HepG2 (cell line): ENCODE data around the gene TGM5. TPM values are rescaled to one million over a fixed set of nuclear protein-coding genes. Genes with fewer than 3 reads are reported as not detected.

Source experiments
- ATF7-NPFF ChIP-seq: sonication (generic); formaldehyde crosslinking; IDR thresholded peaks from 2 replicates; pipeline ENCODE4 v1.8.1; 2023; ENCODE audit warnings: mild to moderate bottlenecking, low read depth, missing genetic modification reagents, moderate library complexity
- FIP1L1 ChIP-seq: fragments of 200-400 bp; formaldehyde crosslinking; IDR thresholded peaks from 2 replicates; pipeline ENCODE4 v1.6.1; 2018; ENCODE audit warnings: low read depth, mild to moderate bottlenecking, low read length, moderate library complexity, borderline replicate concordance; ENCODE audit not compliant: insufficient read depth
- GPN1 ChIP-seq: sonication (generic); formaldehyde crosslinking; IDR thresholded peaks from 2 replicates; pipeline ENCODE4 v1.5.1; 2020; ENCODE audit warnings: missing genetic modification reagents, borderline replicate concordance
- KLF11 ChIP-seq: IDR thresholded peaks from 2 replicates; pipeline ENCODE4 v1.6.1; 2016; ENCODE audit warnings: missing compliant biosample characterization
- MEF2D ChIP-seq: sonication (generic); formaldehyde crosslinking; IDR thresholded peaks from 2 replicates; pipeline ENCODE4 v1.5.1; 2020; ENCODE audit warnings: mild to moderate bottlenecking, missing genetic modification reagents
- MIER3 ChIP-seq: IDR thresholded peaks from 2 replicates; pipeline ENCODE4 v1.6.1; 2016; ENCODE audit warnings: missing compliant biosample characterization, borderline replicate concordance
- NFKB2 ChIP-seq: sonication (generic); formaldehyde crosslinking; IDR thresholded peaks from 2 replicates; pipeline ENCODE4 v1.4.0; 2020; ENCODE audit warnings: missing genetic modification reagents, borderline replicate concordance
- PCBP1 ChIP-seq: fragments of 200-400 bp; formaldehyde crosslinking; IDR thresholded peaks from 2 replicates; pipeline ENCODE4 v1.6.1; 2017; ENCODE audit warnings: mild to moderate bottlenecking, low read depth, low read length, borderline replicate concordance
- RAD51 ChIP-seq: fragments of 450-650 bp; IDR thresholded peaks from 2 replicates; pipeline ENCODE4 v1.6.1; 2016; ENCODE audit warnings: borderline replicate concordance
- SIN3A ChIP-seq: IDR thresholded peaks from 2 replicates; pipeline ENCODE4 v1.6.1; 2011; ENCODE audit warnings: low read depth, mild to moderate bottlenecking, control low read depth, low read length, borderline replicate concordance
- SP4 ChIP-seq: sonication (generic); formaldehyde crosslinking; IDR thresholded peaks from 2 replicates; pipeline ENCODE4 v1.8.1; 2023; ENCODE audit warnings: mild to moderate bottlenecking, missing genetic modification reagents
- TBX3 ChIP-seq: fragments of 450-650 bp; IDR thresholded peaks from 2 replicates; pipeline ENCODE4 v1.6.1; 2017; ENCODE audit warnings: antibody characterized with exemption, mild to moderate bottlenecking, inconsistent platforms, borderline replicate concordance
- TCF7 ChIP-seq: sonication (generic); IDR thresholded peaks from 2 replicates; pipeline ENCODE4 v1.6.1; 2016; ENCODE audit warnings: antibody characterized with exemption, low read depth
- THAP9 ChIP-seq: sonication (generic); formaldehyde crosslinking; IDR thresholded peaks from 2 replicates; pipeline ENCODE4; 2020; ENCODE audit warnings: missing genetic modification reagents, mild to moderate bottlenecking, borderline replicate concordance
- ZBTB7B ChIP-seq: sonication (generic); formaldehyde crosslinking; IDR thresholded peaks from 2 replicates; pipeline ENCODE4 v1.4.0; 2020; ENCODE audit warnings: missing genetic modification reagents
- ZNF530 ChIP-seq: sonication (generic); formaldehyde crosslinking; IDR thresholded peaks from 2 replicates; pipeline ENCODE4 v1.5.0; 2020; ENCODE audit warnings: low read depth, mild to moderate bottlenecking, missing genetic modification reagents
- ZNF552 ChIP-seq: sonication (generic); formaldehyde crosslinking; IDR thresholded peaks from 2 replicates; pipeline ENCODE4 v1.9.0; 2022; ENCODE audit warnings: missing genetic modification reagents, mild to moderate bottlenecking, borderline replicate concordance
- ZNF7 ChIP-seq: IDR thresholded peaks from 2 replicates; pipeline ENCODE4 v1.6.1; 2016; ENCODE audit warnings: missing biosample characterization, missing genetic modification reagents
- ZNF747 ChIP-seq: sonication (generic); formaldehyde crosslinking; IDR thresholded peaks from 2 replicates; pipeline ENCODE4 v1.8.1; 2023; ENCODE audit warnings: missing genetic modification reagents, mild to moderate bottlenecking, borderline replicate concordance
- ZNF781 ChIP-seq: sonication (generic); formaldehyde crosslinking; IDR thresholded peaks from 2 replicates; pipeline ENCODE4 v1.5.1; 2020; ENCODE audit warnings: borderline replicate concordance, mild to moderate bottlenecking, missing genetic modification reagents; ENCODE audit errors: not compliant biosample characterization
- polyA plus RNA-seq, 8 experiments: library from polyadenylated mRNA; depleted of rRNA in 3 of 8; stranded (reverse) in 7 of 8; unstranded in 1 of 8; fragments of >200 nt; fragmentation: Illumina TruSeq in 4 of 8; extraction: Trizol in 4 of 8; gene quantifications; 2 replicates each; pipeline versions ENCODE4 v1.2.1 to v1.2.3, GENCODE V29; 2011 to 2016; ENCODE audit warnings: low read depth in 4 of 8, missing spikeins in 1 of 8, mixed read lengths in 1 of 8; ENCODE audit not compliant: insufficient read depth in 1 of 8
- total RNA-seq, 5 experiments: library from RNA; depleted of rRNA; stranded (reverse); fragments of >200 nt; fragmentation: Illumina TruSeq; extraction: Trizol; gene quantifications; 2 replicates each; pipeline ENCODE4 v1.2.3, GENCODE V29; 2016; ENCODE audit warnings: low read depth in 1 of 5
- TF ChIP-seq, protein P1 (sequence below): sonication (generic); formaldehyde crosslinking; IDR thresholded peaks from 2 replicates; pipeline ENCODE4 v1.4.0; 2020; ENCODE audit warnings: mild to moderate bottlenecking, missing genetic modification reagents
- TF ChIP-seq, protein P2 (sequence below): sonication (generic); formaldehyde crosslinking; IDR thresholded peaks from 2 replicates; pipeline ENCODE4 v1.4.0; 2020; ENCODE audit warnings: missing genetic modification reagents

Gene TGM5
- total and polyA plus RNA-seq, 2 of the 13 experiments (the other 11 are each of a cell fraction or from before 2014, with no cell fraction given): 0.18 to 0.65 TPM

DNA sequence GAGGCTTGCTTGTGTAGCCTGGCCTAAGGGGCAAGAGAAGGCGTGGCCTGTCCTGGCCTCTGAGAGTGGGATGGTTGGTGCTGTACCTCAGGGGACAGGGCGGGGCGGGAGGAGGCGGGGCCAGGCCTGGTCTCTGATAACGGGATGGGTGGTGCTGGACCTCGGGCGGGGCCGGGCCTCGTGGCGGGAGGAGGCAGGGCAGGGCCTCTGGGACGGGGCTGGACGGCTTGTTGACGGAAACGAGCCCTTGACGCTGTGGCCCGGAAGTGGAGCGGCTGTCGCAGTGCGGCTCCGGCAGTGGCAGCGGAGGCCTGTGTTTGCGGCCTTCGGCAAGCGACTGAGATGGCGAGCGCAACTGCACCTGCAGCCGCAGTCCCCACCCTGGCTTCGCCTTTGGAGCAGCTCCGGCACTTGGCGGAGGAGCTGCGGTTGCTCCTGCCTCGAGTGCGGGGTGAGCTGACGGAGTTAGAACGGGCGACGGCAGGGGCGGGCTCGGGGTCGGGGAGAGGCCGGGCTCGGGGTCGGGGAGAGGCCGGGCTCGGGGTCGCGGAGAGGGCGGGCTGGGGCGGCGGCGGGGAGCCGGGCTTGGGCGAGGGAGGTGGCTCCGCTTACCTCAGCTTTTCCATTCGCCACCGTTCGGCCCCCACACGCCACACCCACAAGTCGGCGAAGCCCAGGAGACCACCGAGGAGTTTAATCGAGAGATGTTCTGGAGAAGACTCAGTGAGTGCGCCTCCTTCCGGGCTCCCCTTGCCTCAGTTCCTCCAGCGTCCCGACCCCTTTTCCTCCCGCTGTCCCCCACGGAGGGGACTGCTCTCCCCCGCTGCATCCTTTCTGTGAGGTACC is 81.3 kb downstream of the TGM5 start, which contains the start of gene CCNDBP1 (continued):
- TF ChIP-seq SP4 (CRISPR knock-in tag) (peak; percentile 78), RAD51 (no peak), ZBTB7B (no peak), ZNF781 (CRISPR knock-in tag) (no peak), SIN3A (peak; percentile 96), TCF7 (no peak), ZNF747 (CRISPR knock-in tag) (peak; percentile 74; the same call in 1 of the 2 replicates), FIP1L1 (0 out of 2 replicates have a peak, but pooled peaks have one; percentile 56), TBX3 (no peak), THAP9 (CRISPR knock-in tag) (no peak), PCBP1 (peak; percentile 72; the same call in 1 of the 2 replicates), MEF2D (CRISPR knock-in tag) (peak; percentile 76), KLF11 (CRISPR knock-in tag) (no peak), NFKB2 (peak; percentile 87; the same call in 1 of the 2 replicates), GPN1 (CRISPR knock-in tag) (no peak), MIER3 (CRISPR knock-in tag) (peak; percentile 78; the same call in 1 of the 2 replicates), ZNF7 (CRISPR knock-in tag) (no peak), ZNF530 (no peak), ATF7-NPFF (CRISPR knock-in tag) (no peak), ZNF552 (CRISPR knock-in tag) (no peak)
- TF ChIP-seq, protein P1, sequence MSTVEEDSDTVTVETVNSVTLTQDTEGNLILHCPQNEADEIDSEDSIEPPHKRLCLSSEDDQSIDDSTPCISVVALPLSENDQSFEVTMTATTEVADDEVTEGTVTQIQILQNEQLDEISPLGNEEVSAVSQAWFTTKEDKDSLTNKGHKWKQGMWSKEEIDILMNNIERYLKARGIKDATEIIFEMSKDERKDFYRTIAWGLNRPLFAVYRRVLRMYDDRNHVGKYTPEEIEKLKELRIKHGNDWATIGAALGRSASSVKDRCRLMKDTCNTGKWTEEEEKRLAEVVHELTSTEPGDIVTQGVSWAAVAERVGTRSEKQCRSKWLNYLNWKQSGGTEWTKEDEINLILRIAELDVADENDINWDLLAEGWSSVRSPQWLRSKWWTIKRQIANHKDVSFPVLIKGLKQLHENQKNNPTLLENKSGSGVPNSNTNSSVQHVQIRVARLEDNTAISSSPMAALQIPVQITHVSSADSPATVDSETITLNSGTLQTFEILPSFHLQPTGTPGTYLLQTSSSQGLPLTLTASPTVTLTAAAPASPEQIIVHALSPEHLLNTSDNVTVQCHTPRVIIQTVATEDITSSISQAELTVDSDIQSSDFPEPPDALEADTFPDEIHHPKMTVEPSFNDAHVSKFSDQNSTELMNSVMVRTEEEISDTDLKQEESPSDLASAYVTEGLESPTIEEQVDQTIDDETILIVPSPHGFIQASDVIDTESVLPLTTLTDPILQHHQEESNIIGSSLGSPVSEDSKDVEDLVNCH (CRISPR knock-in tag): no peak
- TF ChIP-seq, protein P2, sequence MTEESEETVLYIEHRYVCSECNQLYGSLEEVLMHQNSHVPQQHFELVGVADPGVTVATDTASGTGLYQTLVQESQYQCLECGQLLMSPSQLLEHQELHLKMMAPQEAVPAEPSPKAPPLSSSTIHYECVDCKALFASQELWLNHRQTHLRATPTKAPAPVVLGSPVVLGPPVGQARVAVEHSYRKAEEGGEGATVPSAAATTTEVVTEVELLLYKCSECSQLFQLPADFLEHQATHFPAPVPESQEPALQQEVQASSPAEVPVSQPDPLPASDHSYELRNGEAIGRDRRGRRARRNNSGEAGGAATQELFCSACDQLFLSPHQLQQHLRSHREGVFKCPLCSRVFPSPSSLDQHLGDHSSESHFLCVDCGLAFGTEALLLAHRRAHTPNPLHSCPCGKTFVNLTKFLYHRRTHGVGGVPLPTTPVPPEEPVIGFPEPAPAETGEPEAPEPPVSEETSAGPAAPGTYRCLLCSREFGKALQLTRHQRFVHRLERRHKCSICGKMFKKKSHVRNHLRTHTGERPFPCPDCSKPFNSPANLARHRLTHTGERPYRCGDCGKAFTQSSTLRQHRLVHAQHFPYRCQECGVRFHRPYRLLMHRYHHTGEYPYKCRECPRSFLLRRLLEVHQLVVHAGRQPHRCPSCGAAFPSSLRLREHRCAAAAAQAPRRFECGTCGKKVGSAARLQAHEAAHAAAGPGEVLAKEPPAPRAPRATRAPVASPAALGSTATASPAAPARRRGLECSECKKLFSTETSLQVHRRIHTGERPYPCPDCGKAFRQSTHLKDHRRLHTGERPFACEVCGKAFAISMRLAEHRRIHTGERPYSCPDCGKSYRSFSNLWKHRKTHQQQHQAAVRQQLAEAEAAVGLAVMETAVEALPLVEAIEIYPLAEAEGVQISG: peak; percentile 89
